NCI-H1092 treated with DMSO at 0.1 percent for 48 hours (cell line): Measurements from ENCODE around the gene RUNDC3A.
A peak's percentile ranks its signal among the peaks of the same experiment; 100 is the strongest.

Experiments
- DNase-seq: peaks from one replicate; lab custom pipeline; 2025; lab: John Stamatoyannopoulos, UW

Gene RUNDC3A

DNA sequence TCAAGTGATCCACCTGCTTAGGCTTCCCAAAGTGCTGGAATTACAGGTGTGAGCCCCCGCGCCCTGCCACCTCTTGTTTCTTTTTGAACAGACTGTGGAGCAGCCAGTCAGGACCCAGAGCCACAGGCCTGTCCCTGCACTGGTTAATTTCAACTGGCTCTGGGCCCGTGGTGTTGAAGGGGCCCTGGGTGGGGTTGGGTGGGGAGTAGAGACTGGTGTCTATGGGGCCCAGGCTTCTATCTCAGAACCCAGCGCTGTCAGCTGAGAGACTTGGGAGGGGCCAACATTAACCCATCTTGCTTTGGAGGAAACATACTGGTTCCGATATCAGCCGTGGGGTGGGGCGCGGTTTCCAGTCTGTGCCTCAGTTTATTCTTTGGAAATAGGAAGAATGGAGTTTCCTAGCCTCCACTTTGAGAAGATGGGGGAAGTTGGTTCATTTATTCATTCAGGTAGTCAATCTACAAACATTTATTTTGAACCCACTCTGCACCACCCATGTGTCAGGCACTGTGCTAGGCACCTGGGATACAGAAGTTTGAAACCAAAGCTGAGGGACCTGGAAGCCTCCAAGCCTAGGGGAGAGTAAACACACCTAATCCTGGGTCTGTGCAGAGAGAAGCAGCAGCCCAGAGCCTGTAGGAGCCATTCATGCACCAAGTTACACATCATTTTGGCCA, 24.9 kb upstream of the RUNDC3A start:
- DNase-seq, result no peak

DNA sequence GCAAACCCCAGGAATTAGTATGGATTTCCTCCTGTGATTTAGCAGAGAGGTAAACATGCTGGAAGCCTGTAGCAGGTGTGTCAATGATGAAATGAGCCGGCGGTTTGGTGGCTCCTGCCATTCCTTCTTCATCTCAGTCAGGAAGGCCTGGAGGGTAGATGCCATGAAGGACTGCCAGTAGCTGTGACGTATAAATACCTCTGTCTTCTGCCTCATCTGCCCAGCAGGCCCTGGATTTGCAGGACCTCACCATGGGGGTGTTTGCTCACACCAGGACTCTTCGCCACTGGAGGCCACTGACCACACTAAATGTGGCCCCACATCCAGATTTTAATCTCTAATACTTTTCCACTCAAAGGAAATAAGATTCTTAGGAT, 24.4 kb upstream of the RUNDC3A start:
- no peak for DNase-seq

- no peak for DNase-seq
These were observed 20.8 kb upstream of the RUNDC3A start for GRCh38 chr17:44287651-44288050.

- DNase-seq, result no peak
These were observed 14.7 kb upstream of the RUNDC3A start for GRCh38 chr17:44293509-44294226.

- no peak for DNase-seq
These were observed 10.4 kb upstream of the RUNDC3A start for GRCh38 chr17:44297975-44298374.

- no peak for DNase-seq
These were observed 3.8 kb upstream of the RUNDC3A start for GRCh38 chr17:44304651-44305050.

GRCh38 chr17:44307387-44308186, 814 bp upstream of the RUNDC3A start:
- DNase-seq, result peak; percentile 60

DNA sequence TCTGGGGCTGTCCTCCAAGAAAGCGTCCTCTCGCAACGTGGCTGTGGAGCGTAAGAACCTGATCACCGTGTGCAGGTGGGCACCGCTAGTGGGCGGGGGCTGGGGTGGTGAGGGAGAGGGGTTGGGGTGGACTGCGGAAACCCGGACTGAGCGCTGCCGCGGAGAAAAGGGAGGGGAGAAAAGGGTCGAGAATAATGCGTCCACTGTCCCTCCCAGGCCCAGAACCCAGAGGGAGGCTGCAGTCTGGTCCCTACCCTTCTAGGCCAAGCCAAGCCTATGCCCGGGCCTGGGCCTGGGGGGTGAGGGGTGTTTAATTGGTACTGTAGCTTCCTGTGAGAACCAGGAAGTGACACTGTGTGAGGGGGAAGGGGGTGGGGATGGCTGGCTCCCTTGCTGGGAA, 464 bp downstream of the RUNDC3A start:
- DNase-seq, result no peak

DNA sequence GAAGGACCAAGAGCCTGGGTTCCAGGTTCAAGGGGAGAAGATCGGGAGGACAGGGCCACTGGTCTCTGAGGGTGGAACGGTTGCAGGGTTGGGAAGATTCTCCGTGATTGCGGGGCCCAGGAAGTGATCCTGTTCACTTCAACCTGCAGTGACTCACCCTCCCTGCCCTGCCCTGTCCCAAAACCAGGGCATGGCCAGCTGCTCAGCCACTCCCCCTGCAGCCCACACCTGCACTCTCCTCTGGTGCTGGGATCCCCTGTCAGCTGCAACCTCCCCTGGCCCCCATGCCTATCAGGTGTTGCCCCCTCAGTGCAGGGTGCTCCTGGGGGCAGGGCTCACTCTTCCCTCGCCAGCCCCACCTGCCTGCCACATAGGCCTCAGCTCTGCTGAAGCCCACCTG, 1.1 kb downstream of the RUNDC3A start:
- DNase-seq, result no peak

- DNase-seq, result no peak
These were observed 1.8 kb downstream of the RUNDC3A start for GRCh38 chr17:44310188-44310587.

DNA sequence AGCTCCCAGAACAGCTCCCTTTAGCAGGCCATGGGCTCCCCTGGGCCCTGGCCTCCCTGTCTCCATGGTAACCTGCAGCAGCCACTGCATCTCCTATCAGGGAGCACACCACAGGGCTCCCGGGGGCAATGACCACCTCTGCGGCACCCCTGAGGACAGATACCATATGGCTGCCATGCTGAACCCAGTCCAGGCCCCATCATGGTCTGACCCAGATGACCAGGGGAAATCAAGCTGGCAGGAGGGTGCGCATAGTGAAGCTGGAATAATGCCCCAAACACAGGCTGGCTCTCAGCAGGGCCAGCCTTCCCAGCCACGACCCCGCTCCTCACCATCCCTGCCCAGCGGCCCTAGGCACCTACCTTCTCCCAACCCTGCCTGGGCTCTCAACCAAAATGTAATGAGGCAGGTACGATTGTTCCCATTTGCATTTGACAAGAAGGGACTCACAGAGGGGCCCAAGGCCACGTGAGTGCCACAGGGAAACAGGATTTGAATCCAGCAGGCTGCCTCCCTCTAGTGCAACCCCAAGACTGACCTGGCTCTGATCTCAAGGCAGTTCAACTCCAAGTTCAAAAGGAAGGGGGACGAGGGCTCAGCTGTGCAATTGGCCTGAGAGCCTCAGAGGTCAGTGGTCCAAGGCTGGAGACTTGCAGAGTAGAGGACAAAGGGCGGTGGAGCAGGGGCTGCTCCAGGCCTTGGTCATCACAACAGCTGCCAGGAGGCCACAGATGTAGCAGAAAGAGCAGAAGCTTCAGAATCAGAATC, 2.4 kb downstream of the RUNDC3A start:
- DNase-seq, result no peak

- DNase-seq, result no peak
These were observed 3.3 kb downstream of the RUNDC3A start for GRCh38 chr17:44311562-44312181.

DNA sequence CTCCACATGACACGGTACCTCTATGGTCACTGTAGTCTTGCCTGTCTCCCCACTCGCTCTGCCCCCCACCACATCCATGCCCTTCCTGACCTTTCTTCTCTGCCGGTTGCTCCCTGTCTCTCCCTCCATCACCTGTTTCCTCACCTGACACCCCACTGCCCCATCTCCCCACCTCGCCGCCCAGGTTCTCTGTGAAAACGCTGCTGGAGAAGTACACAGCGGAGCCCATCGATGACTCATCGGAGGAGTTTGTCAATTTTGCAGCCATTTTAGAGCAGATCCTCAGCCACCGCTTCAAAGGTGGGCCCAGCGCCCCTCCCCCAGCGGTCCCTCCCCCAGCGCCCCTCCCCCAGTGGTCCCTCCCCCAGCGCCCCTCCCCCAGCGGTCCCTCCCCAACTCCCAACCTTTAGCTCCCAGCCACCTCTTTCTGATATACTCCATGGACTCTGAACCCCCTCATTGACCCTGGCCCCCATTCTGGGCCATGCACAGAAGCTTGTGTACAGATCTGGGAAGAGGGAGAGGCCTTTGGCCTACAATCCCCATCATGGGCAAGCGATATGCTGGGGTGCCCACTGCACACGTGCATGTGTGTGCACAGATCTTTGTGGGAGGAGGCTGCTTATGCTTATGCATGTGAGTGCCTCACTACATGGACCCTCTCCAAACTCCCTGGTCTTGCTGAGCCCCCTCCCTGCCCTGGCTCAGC, 4.1 kb downstream of the RUNDC3A start:
- no peak for DNase-seq

DNA sequence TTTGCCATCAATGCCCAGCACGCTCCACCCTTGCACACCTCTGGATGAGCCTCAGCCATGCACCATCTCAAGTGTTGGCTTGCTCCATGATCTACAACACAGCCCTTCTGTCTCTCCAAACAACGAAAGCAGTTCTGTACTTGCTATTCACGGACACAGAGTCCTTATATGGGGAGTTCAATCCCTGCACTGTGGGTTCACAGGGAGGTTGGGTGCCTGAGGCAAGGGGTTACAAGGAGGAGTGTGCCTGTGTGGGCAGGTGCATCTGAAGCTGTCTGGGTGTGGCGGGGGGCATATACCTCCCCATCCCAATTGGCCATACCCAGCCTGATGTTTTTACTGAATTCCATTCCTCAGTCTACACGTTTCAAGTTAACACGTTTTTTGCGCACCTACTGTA, 5.6 kb downstream of the RUNDC3A start:
- no peak for DNase-seq

GRCh38 chr17:44314524-44314868, 6.1 kb downstream of the RUNDC3A start:
- no peak for DNase-seq

- peak; percentile 49 for DNase-seq
These were observed 6.7 kb downstream of the RUNDC3A start for GRCh38 chr17:44314869-44315661.

DNA sequence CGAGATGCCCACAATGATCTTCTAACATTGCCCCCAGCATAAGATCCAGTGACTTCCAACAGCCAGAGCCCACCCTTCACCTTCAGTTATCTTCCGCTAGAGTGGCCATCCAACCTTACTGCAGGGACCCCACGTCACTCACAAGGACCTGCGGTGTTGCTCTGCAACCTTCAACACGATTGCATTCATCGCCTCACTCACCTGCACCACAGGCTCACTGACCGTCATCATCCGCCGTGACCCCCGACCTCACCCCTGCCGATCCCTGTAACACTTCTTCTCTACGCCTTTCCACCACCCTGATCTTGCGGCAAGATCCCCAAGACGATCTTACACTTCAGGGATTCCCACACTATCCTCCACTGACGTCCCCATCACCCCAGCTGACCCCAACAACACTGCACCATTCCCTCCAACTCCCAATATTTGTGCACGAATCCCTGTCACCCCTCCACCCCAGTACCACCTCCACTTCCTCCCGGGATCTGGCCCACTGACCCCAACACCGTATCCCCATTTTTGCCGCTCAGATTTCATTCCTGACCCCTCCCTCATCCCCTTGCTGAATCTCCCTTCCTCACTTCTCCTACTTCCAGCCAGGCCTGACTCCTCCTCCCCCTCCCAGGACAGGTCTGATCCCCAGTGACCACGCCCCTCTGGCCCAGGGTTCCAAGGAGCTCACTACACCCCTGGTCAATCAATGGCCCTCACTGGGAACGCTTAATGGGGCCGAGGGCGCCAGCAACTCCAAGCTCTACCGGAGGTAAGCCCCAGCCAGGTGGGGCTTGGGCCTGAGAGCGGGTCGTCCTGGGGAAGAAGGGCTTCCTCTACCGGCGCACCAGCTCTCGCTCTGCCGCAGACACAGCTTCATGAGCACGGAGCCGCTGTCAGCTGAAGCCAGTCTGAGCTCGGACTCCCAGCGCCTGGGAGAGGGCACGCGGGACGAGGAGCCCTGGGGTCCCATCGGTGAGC, 7.6 kb downstream of the RUNDC3A start:
- DNase-seq, result no peak

DNA sequence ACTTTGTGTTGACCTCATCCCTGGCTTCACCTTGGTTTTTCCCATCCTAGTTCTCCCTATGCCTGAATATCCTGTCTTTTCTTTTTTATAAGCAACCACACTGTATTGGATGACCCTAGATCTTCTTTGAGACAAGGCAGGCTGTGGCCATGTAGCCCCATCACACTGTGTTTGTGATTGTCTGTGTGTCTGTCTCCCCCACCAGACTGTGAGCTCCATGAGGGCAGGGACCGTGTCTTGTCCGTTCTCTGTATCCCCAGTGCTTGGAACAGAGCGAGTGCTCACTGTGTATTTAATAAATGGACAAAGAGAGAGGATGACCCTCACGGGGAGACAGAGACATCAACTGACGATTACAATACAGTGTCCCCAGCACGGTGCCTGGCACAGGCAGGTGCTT, 9.1 kb downstream of the RUNDC3A start:
- no peak for DNase-seq
